Rectal smooth muscle tissue (tissue), 1 donor: Measurements from ENCODE around the gene ZNF500.

ENCODE experiments used
- H3K27ac ChIP-seq: one replicate; pipeline ENCODE4 v1.7.0; 2013; ENCODE audit warnings: low read depth, low read length, inconsistent platforms
- H3K27me3 ChIP-seq: one replicate; pipeline ENCODE4 v1.7.0; 2013; ENCODE audit warnings: low read length; ENCODE audit not compliant: control insufficient read depth, insufficient read depth
- H3K36me3 ChIP-seq: one replicate; pipeline ENCODE4 v1.7.0; 2013; ENCODE audit warnings: low read length; ENCODE audit not compliant: control insufficient read depth, insufficient read depth
- H3K4me1 ChIP-seq: one replicate; pipeline ENCODE4 v1.7.0; 2013; ENCODE audit warnings: low read length; ENCODE audit not compliant: control insufficient read depth, insufficient read depth
- H3K4me3 ChIP-seq: one replicate; pipeline ENCODE4 v1.7.0; 2013; ENCODE audit warnings: low read length
- H3K9ac ChIP-seq: one replicate; pipeline ENCODE4 v1.7.0; 2013; ENCODE audit warnings: low read length

ZNF500 gene

GRCh38 chr16:4801962-4802658 is 35.1 kb upstream of the ZNF500 start, which contains the start of gene ROGDI:
Gene ROGDI, minus strand, starts transcription at chr16:4802633. Its CDS starts 62 bp downstream, at chr16:4802571.
- Histone ChIP-seq H3K27ac (peak within 1 kb of the TSS; percentile 87), H3K4me1 (peaks cover 7% of the 10 kb centered on the region), H3K36me3 (no peaks in the 10 kb centered on the region), H3K4me3 (peak within 1 kb of the TSS; percentile 74), H3K27me3 (no peaks in the 10 kb centered on the region), H3K9ac (peak within 1 kb of the TSS; percentile 69)

DNA sequence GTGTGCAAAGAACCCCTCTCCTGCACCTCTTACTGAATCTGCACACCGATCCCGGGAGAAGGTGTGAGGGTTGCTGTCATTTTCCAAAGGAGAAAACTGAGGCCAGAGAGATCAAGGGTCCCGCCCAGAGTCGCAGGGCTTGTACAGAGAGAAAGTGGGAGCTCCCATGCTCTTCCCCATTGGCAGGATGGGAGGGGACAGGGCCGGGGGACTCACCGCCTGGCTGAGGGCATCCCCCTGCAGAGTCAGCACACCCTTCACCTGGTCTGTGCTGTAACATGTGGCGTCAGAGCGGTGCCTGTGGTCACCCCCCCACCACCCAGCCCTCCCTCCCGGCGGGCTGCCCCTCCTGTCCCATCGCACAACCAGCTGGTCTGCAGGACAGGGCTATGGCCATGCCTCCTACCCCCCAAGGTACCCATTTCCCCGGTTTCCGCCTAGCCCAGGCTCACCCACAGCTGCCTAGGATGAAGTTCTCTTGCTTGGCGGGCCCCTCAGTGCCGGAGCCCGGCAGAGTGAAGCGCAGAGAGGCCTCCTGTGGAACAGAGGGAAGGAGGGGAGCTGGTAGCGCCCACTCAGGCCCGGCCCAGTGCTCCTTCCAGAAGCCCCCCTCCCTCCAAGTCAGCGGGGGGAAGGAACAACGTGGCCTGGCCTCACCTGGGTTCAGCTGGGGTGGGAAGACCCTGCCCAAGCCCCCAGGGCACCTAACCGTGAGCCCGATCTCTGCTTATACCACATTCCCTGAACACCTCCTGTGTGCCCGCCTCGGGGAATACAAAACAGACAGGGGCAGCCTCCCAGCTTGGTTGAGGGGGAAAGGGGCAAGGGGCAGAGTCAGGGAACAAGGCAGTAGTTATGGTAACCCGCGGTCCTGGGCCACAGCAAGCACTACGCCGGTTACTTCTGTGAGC is 34.3 kb upstream of the ZNF500 start:
- peak overlapping the region; percentile 74 for H3K4me3 ChIP-seq
- H3K9ac ChIP-seq, result peak overlapping the region; percentile 69
- H3K4me1 ChIP-seq, result peaks cover 7% of the 10 kb centered on the region
- peak overlapping the region; percentile 87 for H3K27ac ChIP-seq
- no peaks in the 10 kb centered on the region for H3K36me3 ChIP-seq
- no peaks in the 10 kb centered on the region for H3K27me3 ChIP-seq

DNA sequence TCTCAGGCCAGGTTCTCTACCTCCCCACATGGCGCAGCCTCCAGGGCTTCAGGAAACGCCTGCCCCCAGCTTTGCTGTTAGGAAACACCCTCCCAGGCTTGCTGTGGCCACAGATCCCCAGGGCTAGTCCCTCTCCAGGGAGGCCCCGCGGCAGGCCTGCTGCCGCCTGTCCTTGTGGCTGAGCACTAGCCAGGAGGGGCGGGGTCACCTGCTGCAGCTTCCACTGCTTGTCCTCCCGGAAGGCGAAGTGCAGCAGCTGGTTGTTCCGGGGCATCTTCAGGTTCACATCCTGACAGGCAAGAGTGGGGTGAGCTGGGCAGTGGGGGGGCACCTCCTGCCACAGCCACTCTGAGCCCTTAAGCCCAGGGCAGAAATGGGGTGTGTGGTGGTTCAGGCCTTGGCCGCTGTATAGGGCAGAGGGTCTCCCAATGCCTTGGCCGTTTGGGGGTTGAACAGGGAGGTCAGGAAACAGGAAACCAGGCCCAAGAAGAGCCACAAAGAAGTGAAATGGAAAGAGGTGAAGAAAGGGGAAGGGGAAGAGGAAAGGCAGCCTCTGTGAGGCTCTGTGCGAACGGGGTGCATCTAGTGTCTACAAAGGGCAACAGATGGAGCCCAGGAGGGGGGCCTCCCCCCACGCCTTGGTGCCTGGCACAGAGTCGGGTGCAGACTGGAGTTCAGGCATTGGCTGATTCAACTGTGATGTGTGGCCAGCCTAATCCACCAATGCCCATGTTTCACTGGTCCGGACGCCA is 33.5 kb upstream of the ZNF500 start:
- no peaks in the 10 kb centered on the region for H3K27me3 ChIP-seq
- peak overlapping the region; percentile 15 for H3K4me3 ChIP-seq
- peaks cover 7% of the 10 kb centered on the region for H3K4me1 ChIP-seq
- H3K36me3 ChIP-seq, result no peaks in the 10 kb centered on the region
- H3K9ac ChIP-seq, result no peak overlapping the region
- H3K27ac ChIP-seq, result no peak overlapping the region

DNA sequence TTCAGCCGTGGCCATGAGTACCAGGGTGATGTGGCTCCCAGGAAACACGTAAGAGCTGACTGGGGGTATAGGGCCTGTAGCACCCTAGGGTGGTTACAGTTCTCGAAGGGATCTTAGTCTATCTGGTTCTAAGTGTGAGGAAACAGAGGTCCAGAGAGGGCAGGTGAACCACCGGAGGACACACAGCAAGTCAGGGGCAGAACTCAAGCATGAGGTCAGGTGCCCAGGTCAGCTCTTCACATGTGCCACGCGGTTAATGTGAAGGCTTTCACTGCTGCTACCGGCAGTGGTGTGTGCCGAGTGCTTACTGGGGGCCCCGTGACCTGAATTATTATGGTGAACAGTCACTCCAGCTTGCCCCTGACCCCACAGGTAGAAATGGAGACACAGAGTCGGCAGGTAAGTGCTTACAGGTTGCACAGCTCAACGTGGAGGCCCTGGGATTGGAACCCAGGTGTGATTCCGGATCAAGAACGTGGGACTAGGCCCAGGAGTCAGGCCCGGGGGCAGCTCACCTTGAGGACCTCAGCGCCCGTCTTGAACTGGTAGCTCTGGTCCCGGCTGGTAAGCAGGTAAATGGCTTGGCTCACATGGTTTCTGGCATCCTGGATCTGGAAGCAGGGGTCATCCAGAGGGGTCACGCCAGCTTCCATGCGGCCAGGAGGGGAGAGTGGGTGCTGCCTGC is 32.4 kb upstream of the ZNF500 start:
- Histone ChIP-seq H3K4me3 (no peak overlapping the region), H3K36me3 (no peaks in the 10 kb centered on the region), H3K9ac (no peak overlapping the region), H3K27me3 (no peaks in the 10 kb centered on the region), H3K4me1 (peaks cover 5% of the 10 kb centered on the region), H3K27ac (no peak overlapping the region)

GRCh38 chr16:4798456-4798855 is 31.5 kb upstream of the ZNF500 start:
- no peaks in the 10 kb centered on the region for H3K27me3 ChIP-seq
- H3K4me1 ChIP-seq, result peaks cover under 1% of the 10 kb centered on the region
- no peaks in the 10 kb centered on the region for H3K36me3 ChIP-seq
- no peak overlapping the region for H3K9ac ChIP-seq
- H3K27ac ChIP-seq, result no peak overlapping the region
- H3K4me3 ChIP-seq, result no peak overlapping the region

DNA sequence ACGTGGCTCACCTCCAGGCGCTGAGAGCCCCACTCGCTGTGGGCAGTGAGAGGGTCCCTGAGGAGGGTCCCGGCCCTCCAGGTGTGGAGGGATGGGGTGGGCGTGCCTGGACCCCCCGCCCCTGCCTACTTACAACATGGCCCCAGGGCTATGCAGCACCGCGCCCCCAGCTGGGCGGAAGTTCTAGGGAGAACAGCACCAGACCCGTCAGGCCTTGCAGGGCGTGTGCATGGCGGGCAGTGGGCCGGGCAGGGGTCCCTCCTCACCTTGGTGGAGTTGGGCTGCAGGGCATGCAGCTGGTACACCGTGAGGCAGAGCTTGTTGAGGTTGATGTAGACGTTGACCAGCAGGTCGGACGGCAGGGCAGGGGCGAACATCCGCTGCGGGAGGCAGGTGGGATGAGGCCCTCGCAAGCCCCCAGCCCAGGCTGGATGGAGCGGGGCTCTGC is 30.9 kb upstream of the ZNF500 start:
- H3K36me3 ChIP-seq, result no peaks in the 10 kb centered on the region
- H3K27ac ChIP-seq, result no peak overlapping the region
- H3K9ac ChIP-seq, result no peak overlapping the region

GRCh38 chr16:4796982-4797804 is 30.2 kb upstream of the ZNF500 start:
- no peaks in the 10 kb centered on the region for H3K4me1 ChIP-seq
- no peaks in the 10 kb centered on the region for H3K36me3 ChIP-seq
- no peaks in the 10 kb centered on the region for H3K27me3 ChIP-seq
- no peak overlapping the region for H3K27ac ChIP-seq
- no peak overlapping the region for H3K9ac ChIP-seq
- no peak overlapping the region for H3K4me3 ChIP-seq

More for the DNA sequence above, 30.9 kb upstream of the ZNF500 start:
- H3K27me3 ChIP-seq, result no peaks in the 10 kb centered on the region
- H3K4me3 ChIP-seq, result no peak overlapping the region
- H3K4me1 ChIP-seq, result no peaks in the 10 kb centered on the region

- Histone ChIP-seq H3K9ac (no peak overlapping the region), H3K4me3 (peak overlapping the region; percentile 51), H3K36me3 (no peaks in the 10 kb centered on the region)
Measured at GRCh38 chr16:4795828-4796572, 29.0 kb upstream of the ZNF500 start.

GRCh38 chr16:4795181-4795827 is 28.3 kb upstream of the ZNF500 start, which contains the start of gene SMIM22:
Gene SMIM22, plus strand, starts transcription at chr16:4795369. Its CDS starts 366 bp downstream, at chr16:4795735.
- Histone ChIP-seq H3K9ac (no peak within 1 kb of the TSS), H3K36me3 (no peaks in the 10 kb centered on the region), H3K27ac (no peak within 1 kb of the TSS), H3K4me1 (no peaks in the 10 kb centered on the region), H3K4me3 (peak within 1 kb of the TSS; percentile 51), H3K27me3 (no peaks in the 10 kb centered on the region)

More at GRCh38 chr16:4795828-4796572, 29.0 kb upstream of the ZNF500 start:
- no peaks in the 10 kb centered on the region for H3K4me1 ChIP-seq
- H3K27ac ChIP-seq, result no peak overlapping the region
- H3K27me3 ChIP-seq, result no peaks in the 10 kb centered on the region

- H3K4me3 ChIP-seq, result no peak overlapping the region
- H3K4me1 ChIP-seq, result no peaks in the 10 kb centered on the region
- no peaks in the 10 kb centered on the region for H3K36me3 ChIP-seq
- no peak overlapping the region for H3K27ac ChIP-seq
- peaks cover 3% of the 10 kb centered on the region for H3K27me3 ChIP-seq
- no peak overlapping the region for H3K9ac ChIP-seq
Measured at GRCh38 chr16:4792951-4793513, 26.1 kb upstream of the ZNF500 start.
